Heart left ventricle (tissue), 16 donors: ENCODE data around the gene PRSS21. TPM values are rescaled to one million over a fixed set of nuclear protein-coding genes. Genes with fewer than 3 reads are reported as not detected.

Experiments
- ATAC-seq, 4 donors: fragments of 200-7000 bp; cut with Tn5 transposase; one replicate each; pipeline ENCODE4 v1.9.1; 2020 to 2022; ENCODE audit warnings: moderate library complexity in 4 of 4, mild to moderate bottlenecking in 3 of 4, moderate number of reproducible peaks in 1 of 4
- DNase-seq, 5 donors: peaks; one replicate each; pipeline ENCODE4 v3.0.0-alpha.2; 2020
- H3K27ac ChIP-seq, 12 donors: fragments of 200-600 bp; sonication (generic) in 4 of 12; one replicate each; pipeline versions ENCODE4 v1.5.0 to v1.8.0; 2016 to 2022; ENCODE audit warnings: mild to moderate bottlenecking in 2 of 12
- H3K27me3 ChIP-seq, 9 donors: fragments of 200-600 bp; sonication (generic) in 2 of 9; one replicate each; pipeline versions ENCODE4 v1.5.1 to v1.8.0; 2016 to 2022; ENCODE audit warnings: mild to moderate bottlenecking in 3 of 9
- H3K36me3 ChIP-seq, 9 donors: fragments of 200-600 bp; sonication (generic) in 2 of 9; one replicate each; pipeline versions ENCODE4 v1.5.0 to v1.8.0; 2018 to 2022; ENCODE audit warnings: mild to moderate bottlenecking in 2 of 9
- H3K4me1 ChIP-seq, 12 donors: fragments of 200-600 bp; sonication (generic) in 4 of 12; one replicate each; pipeline versions ENCODE4 v1.5.0 to v1.8.0; 2016 to 2022; ENCODE audit warnings: mild to moderate bottlenecking in 3 of 12
- H3K4me3 ChIP-seq, 12 donors: fragments of 200-600 bp; sonication (generic) in 4 of 12; one replicate each; pipeline versions ENCODE4 v1.5.0 to v1.8.0; 2017 to 2022; ENCODE audit warnings: mild to moderate bottlenecking in 9 of 12, moderate library complexity in 4 of 12
- H3K9me3 ChIP-seq, 12 donors: fragments of 200-600 bp; sonication (generic) in 4 of 12; one replicate each; pipeline versions ENCODE4 v1.5.0 to v1.8.0; 2016 to 2022; ENCODE audit warnings: mild to moderate bottlenecking in 1 of 12
- CTCF ChIP-seq, 12 donors: fragments of 200-600 bp; sonication (generic) in 4 of 12; IDR thresholded peaks; one replicate each; pipeline versions ENCODE4 v1.5.0 to v1.8.0; 2018 to 2022; ENCODE audit warnings: antibody characterized with exemption in 12 of 12, mild to moderate bottlenecking in 5 of 12
- POLR2A ChIP-seq, 2 donors: fragments of 450-650 bp; IDR thresholded peaks; one replicate each; pipeline ENCODE4 v1.6.1; 2017; ENCODE audit warnings: antibody characterized with exemption in 2 of 2, mild to moderate bottlenecking in 2 of 2, moderate library complexity in 2 of 2
- WGBS, 4 donors: extraction: QIAGEN DNeasy Blood & Tissue Kit in 2 of 4; methylation state at CpG; one replicate each; pipeline versions ENCODE4 v1.1.5 to v1.1.7; 2013 to 2018; 5-methylcytosine and 5-hydroxymethylcytosine counted together
- intact Hi-C, 10 donors: fragments of 100-400 bp; cut with DNase I; formaldehyde crosslinking; loops; one replicate each; pipeline versions ENCODE4 v1.11.1 to v1.14.2; 2022
- polyA plus RNA-seq, 2 donors: library from polyadenylated mRNA; stranded (reverse); fragments of 200-250 nt; gene quantifications; one replicate each; pipeline ENCODE4 v1.2.3, GENCODE V29; 2013
- total RNA-seq, 9 donors: library from RNA; depleted of rRNA in 2 of 9; stranded (reverse); fragments of >200 nt in 2 of 9; fragmentation: NEBNext Ultra II Directional in 3 of 9; extraction: Animal tissue kit (Norgen Biotek cat#: 25700) in 3 of 9; gene quantifications; one replicate each; pipeline versions ENCODE4 v1.1.0 to v1.2.4, GENCODE V29; 2016 to 2023
- donor health status: ischemic (EF 13 %, LVEDD 7.1; RV severe dilation, severe dysfunction).
- donor health status: healthy with polysubstance abuse.
- donor health status: DM: no; HTN: yes; CAD: no.
- donor health status: DM: no; HTN: no; CAD: no.
- donor health status: ischemic (EF 25% LVEDD 6.9; RV normal size, moderate dysfunction).
- donor health status: ischemic (EF 25% LVEDD 5.7; RV mildly dilated, moderate dysfunction).
- donor health status: healthy.
- donor health status: DM: yes; HTN: yes; CAD: no.
- donor health status: ischemic (EF 35%, LVEDD 5.7; RV mildly dilated, moderate dysfunction).
- donor health status: nonischemic (EF 11% LVEDD 7.7; RV severe dilation, severe dysfunction).
- donor health status: DM: yes; HTN: yes; CAD: no.
- donor health status: PGD.
- donor health status: ischemic (EF 29% LVEDD 5.4; RV normal size, mild dysfunction).
- donor health status: nonischemic (EF 23%, LVEDD 6.1; RV moderate dilation, normal function).

The PRSS21 gene
- total and polyA plus RNA-seq, 11 donors: not detected

- peaks cover 17 to 50% (median 39%) of the 10 kb centered on the region in 9 donors for H3K27me3 ChIP-seq
- H3K9me3 ChIP-seq: no peaks in the 10 kb centered on the region
- WGBS, 4 donors: 14 to 25% (median 15%) methylated on average over 24 to 79 of the region's 79 CpGs
- TF ChIP-seq POLR2A (IDR thresholded peaks at IDR 0.05) (no peak), CTCF (IDR thresholded peaks at IDR 0.05) (peak in 1 of 12 donors; percentile 22)
- peaks cover 0 to 12% (median 1%) of the 10 kb centered on the region in 12 donors for H3K4me1 ChIP-seq
- ATAC-seq (peak in 2 of 4 donors; percentile 27 to 31), DNase-seq (peak in 3 of 5 donors; percentile 16 to 21 (median 19))
- no peaks in the 10 kb centered on the region for H3K36me3 ChIP-seq
- intact Hi-C loops: loop anchor here in 1 of 10 donors (10.0 kb wide), 1 partner anchor 79 kb away; no protein-coding TSS in a partner anchor
- H3K4me3 ChIP-seq: peak overlapping the region in 11 of 12 donors; percentile 14 to 56 (median 36)
- no peak overlapping the region for H3K27ac ChIP-seq
Observed at GRCh38 chr16:2785101-2785991, 31.7 kb upstream of the PRSS21 start.

GRCh38 chr16:2786061-2786825 is 30.8 kb upstream of the PRSS21 start:
- Histone ChIP-seq H3K4me3 (no peak overlapping the region), H3K36me3 (no peaks in the 10 kb centered on the region), H3K4me1 (peaks cover 0 to 12% (median 1%) of the 10 kb centered on the region in 12 donors), H3K27me3 (peaks cover 21 to 59% (median 42%) of the 10 kb centered on the region in 9 donors), H3K27ac (no peak overlapping the region), H3K9me3 (no peaks in the 10 kb centered on the region)
- DNase-seq (peak in 1 of 5 donors; percentile 9), ATAC-seq (no peak)
- 47 to 52% (median 50%) methylated on average over 15 of the region's 15 CpGs for WGBS, 4 donors
- no peak for TF ChIP-seq POLR2A (IDR thresholded peaks at IDR 0.05)
- no peak for TF ChIP-seq CTCF (IDR thresholded peaks at IDR 0.05)
- intact Hi-C loops: loop anchor here in 1 of 10 donors (10.0 kb wide), 1 partner anchor 79 kb away; no protein-coding TSS in a partner anchor

- intact Hi-C loops: loop anchor here in 1 of 10 donors (10.0 kb wide), 1 partner anchor 78 kb away; no protein-coding TSS in a partner anchor
- no peaks in the 10 kb centered on the region for H3K36me3 ChIP-seq
- no peak overlapping the region for H3K27ac ChIP-seq
- 54 to 65% (median 60%) methylated on average over 3 of the region's 3 CpGs for WGBS, 4 donors
- DNase-seq: no peak
- no peaks in the 10 kb centered on the region for H3K9me3 ChIP-seq
- H3K4me1 ChIP-seq: peaks cover 0 to 12% (median 1%) of the 10 kb centered on the region in 12 donors
- H3K27me3 ChIP-seq: peaks cover 21 to 64% (median 47%) of the 10 kb centered on the region in 9 donors
- no peak for TF ChIP-seq CTCF (IDR thresholded peaks at IDR 0.05)
- TF ChIP-seq POLR2A (IDR thresholded peaks at IDR 0.05): no peak
- no peak for ATAC-seq
- no peak overlapping the region for H3K4me3 ChIP-seq
Observed at GRCh38 chr16:2786826-2787151, 30.2 kb upstream of the PRSS21 start.
